Neural progenitor cell (in vitro differentiated cells): ENCODE data around the gene PCNX4. TPM values are rescaled to one million over a fixed set of nuclear protein-coding genes. Genes with fewer than 3 reads are reported as not detected.

Experiments used
- DNase-seq: peaks from one replicate; pipeline ENCODE4 v3.0.0-alpha.2; 2016; ENCODE audit warnings: low spot score
- H2AFZ ChIP-seq: fragments of 200-600 bp; sonication (generic); replicated peaks from 2 replicates; pipeline ENCODE4 v1.6.1; 2016; ENCODE audit warnings: antibody characterized with exemption
- H3F3A ChIP-seq: fragments of 200-600 bp; sonication (generic); 2 replicates; pipeline ENCODE4 v1.6.1; 2016; ENCODE audit warnings: antibody characterized with exemption, low read depth
- H3K27ac ChIP-seq: fragments of 200-600 bp; sonication (generic); 2 replicates; pipeline ENCODE4 v1.5.1; 2016; ENCODE audit warnings: mild to moderate bottlenecking
- H3K27me3 ChIP-seq: fragments of 200-600 bp; sonication (generic); 2 replicates; pipeline ENCODE4 v1.6.1; 2016; ENCODE audit warnings: mild to moderate bottlenecking, moderate library complexity
- H3K36me3 ChIP-seq: fragments of 200-600 bp; sonication (generic); 2 replicates; pipeline ENCODE4 v1.5.1; 2016
- H3K4me1 ChIP-seq: fragments of 200-600 bp; sonication (generic); 2 replicates; pipeline ENCODE4 v1.6.1; 2016; ENCODE audit warnings: mixed run types
- H3K4me2 ChIP-seq: fragments of 200-600 bp; sonication (generic); 2 replicates; pipeline ENCODE4 v1.6.1; 2016
- H3K4me3 ChIP-seq: fragments of 200-600 bp; sonication (generic); 2 replicates; pipeline ENCODE4 v1.5.1; 2016
- H3K79me2 ChIP-seq: fragments of 200-600 bp; sonication (generic); 2 replicates; pipeline ENCODE4 v1.6.1; 2016; ENCODE audit warnings: low read depth
- H3K9ac ChIP-seq: fragments of 200-600 bp; sonication (generic); 2 replicates; pipeline ENCODE4 v1.6.1; 2016
- H3K9me3 ChIP-seq: fragments of 200-600 bp; sonication (generic); 2 replicates; pipeline ENCODE4 v1.5.1; 2016; ENCODE audit warnings: low read depth
- H4K20me1 ChIP-seq: fragments of 200-600 bp; sonication (generic); 2 replicates; pipeline ENCODE4 v1.6.1; 2016; ENCODE audit warnings: low read depth
- H3K27ac Mint-ChIP-seq: 3 replicates; pipeline ENCODE4 v1.8.0; 2021; ENCODE audit warnings: mixed read lengths
- H3K27me3 Mint-ChIP-seq: 2 replicates; pipeline ENCODE4 v1.8.0; 2022; ENCODE audit warnings: low read depth, mild to moderate bottlenecking, inconsistent platforms, moderate library complexity, mixed read lengths; ENCODE audit not compliant: insufficient read depth
- H3K36me3 Mint-ChIP-seq: 3 replicates; pipeline ENCODE4 v1.8.0; 2021; ENCODE audit warnings: mixed read lengths
- H3K4me1 Mint-ChIP-seq: 3 replicates; pipeline ENCODE4 v1.8.0; 2021; ENCODE audit warnings: mixed read lengths
- H3K4me3 Mint-ChIP-seq: 3 replicates; pipeline ENCODE4 v1.8.0; 2021; ENCODE audit warnings: mild to moderate bottlenecking, moderate library complexity, mixed read lengths
- H3K9me3 Mint-ChIP-seq: 3 replicates; pipeline ENCODE4 v1.8.0; 2020; ENCODE audit warnings: mixed read lengths
- CTCF ChIP-seq: fragments of 200-600 bp; sonication (generic); IDR thresholded peaks from 2 replicates; pipeline ENCODE4 v1.5.1; 2017; ENCODE audit warnings: antibody characterized with exemption, mild to moderate bottlenecking
- EZH2 ChIP-seq: fragments of 200-600 bp; sonication (generic); IDR thresholded peaks from 2 replicates; pipeline ENCODE4 v1.6.1; 2017; ENCODE audit warnings: antibody characterized with exemption, mild to moderate bottlenecking, moderate library complexity
- EZH2phosphoT487 ChIP-seq: fragments of 200-600 bp; sonication (generic); IDR thresholded peaks from 2 replicates; pipeline ENCODE4 v1.6.1; 2017; ENCODE audit warnings: antibody characterized with exemption
- total RNA-seq: library from RNA; depleted of rRNA; stranded (reverse); fragments of >200 nt; gene quantifications from 2 replicates; pipeline ENCODE4 v1.2.3, GENCODE V29; 2015; ENCODE audit warnings: low replicate concordance

Gene PCNX4
- total RNA-seq, 1 donor from 2014 or later, result 172 TPM

DNA sequence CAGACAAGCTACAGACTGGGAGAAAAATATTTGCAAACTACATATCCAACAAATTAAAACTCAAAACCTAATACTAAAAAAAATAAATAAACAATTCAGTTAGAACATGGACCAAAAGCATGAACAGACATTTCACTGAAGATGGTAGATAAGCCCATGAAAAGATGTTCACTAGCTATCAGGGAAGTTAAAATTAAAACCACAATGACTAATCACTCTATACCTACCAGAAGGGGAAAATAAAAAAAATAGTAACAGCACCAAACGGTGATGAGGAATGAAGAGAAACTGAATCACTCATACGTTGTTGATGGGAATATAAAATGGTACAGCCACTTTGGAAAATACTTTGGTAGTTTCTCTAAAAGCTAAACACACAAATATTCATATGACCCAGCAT lies 104.6 kb downstream of the PCNX4 start:
- no peak overlapping the region for H3K27ac Mint-ChIP-seq
- H3K4me3 Mint-ChIP-seq, result no peak overlapping the region
- TF ChIP-seq EZH2phosphoT487 (no peak), EZH2 (no peak), CTCF (no peak)
- no peak overlapping the region for H3K27ac ChIP-seq
- H3K4me1 ChIP-seq, result no peaks in the 10 kb centered on the region
- no peaks in the 10 kb centered on the region for H3K79me2 ChIP-seq
- no peaks in the 10 kb centered on the region for H3F3A ChIP-seq
- no peaks in the 10 kb centered on the region for H3K27me3 ChIP-seq
- no peak overlapping the region for H3K4me3 ChIP-seq
- no peaks in the 10 kb centered on the region for H3K4me1 Mint-ChIP-seq
- H3K36me3 Mint-ChIP-seq, result no peaks in the 10 kb centered on the region
- H3K36me3 ChIP-seq, result no peaks in the 10 kb centered on the region
- no peak overlapping the region for H3K9ac ChIP-seq
- H3K4me2 ChIP-seq, result no peak overlapping the region
- peaks cover 25% of the 10 kb centered on the region for H3K9me3 Mint-ChIP-seq
- no peaks in the 10 kb centered on the region for H3K9me3 ChIP-seq
- H2AFZ ChIP-seq, result no peak overlapping the region
- H4K20me1 ChIP-seq, result no peaks in the 10 kb centered on the region
- no peak for DNase-seq
- H3K27me3 Mint-ChIP-seq, result peaks cover 4% of the 10 kb centered on the region

- Histone ChIP-seq H2AFZ (no peak overlapping the region), H4K20me1 (no peaks in the 10 kb centered on the region), H3K4me3 (no peak overlapping the region), H3K9me3 (no peaks in the 10 kb centered on the region), H3K4me2 (no peak overlapping the region), H3K27ac (no peak overlapping the region), H3F3A (no peaks in the 10 kb centered on the region), H3K36me3 (no peaks in the 10 kb centered on the region), H3K4me1 (no peaks in the 10 kb centered on the region), H3K9ac (no peak overlapping the region), H3K27me3 (no peaks in the 10 kb centered on the region), H3K79me2 (no peaks in the 10 kb centered on the region)
- Mint-ChIP-seq H3K36me3 (no peaks in the 10 kb centered on the region), H3K27ac (no peak overlapping the region), H3K4me1 (no peaks in the 10 kb centered on the region), H3K27me3 (peaks cover 3% of the 10 kb centered on the region), H3K9me3 (peaks cover 29% of the 10 kb centered on the region), H3K4me3 (no peak overlapping the region)
- TF ChIP-seq EZH2, result no peak
- TF ChIP-seq CTCF, result no peak
- no peak for TF ChIP-seq EZH2phosphoT487
- DNase-seq, result no peak
Observed at GRCh38 chr14:60197629-60198303, 106.0 kb downstream of the PCNX4 start.

DNA sequence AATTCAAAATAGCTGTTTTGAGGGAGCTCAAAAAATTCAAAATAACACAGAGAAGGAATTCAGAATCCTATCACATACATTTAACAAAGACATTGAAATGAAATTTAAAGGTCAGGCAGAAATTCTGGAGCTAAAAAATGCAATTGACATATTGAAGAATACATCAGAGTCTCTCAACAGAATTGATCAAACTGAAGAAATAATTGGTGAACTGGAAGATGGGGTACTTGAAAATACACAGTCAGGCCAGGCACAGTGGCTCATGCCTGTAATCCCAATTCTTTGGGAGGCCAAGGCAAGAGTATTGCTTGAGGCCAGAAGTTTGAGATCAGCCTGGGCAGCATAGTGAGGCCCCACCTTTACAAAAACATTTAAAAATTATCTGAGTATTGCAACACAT lies 107.6 kb downstream of the PCNX4 start:
- H3K4me2 ChIP-seq, result no peak overlapping the region
- no peaks in the 10 kb centered on the region for H4K20me1 ChIP-seq

More for the DNA sequence above, 107.6 kb downstream of the PCNX4 start:
- Histone ChIP-seq H3K9ac (no peak overlapping the region), H3K36me3 (no peaks in the 10 kb centered on the region), H3K4me1 (peaks cover 7% of the 10 kb centered on the region), H3K9me3 (no peaks in the 10 kb centered on the region), H3K79me2 (no peaks in the 10 kb centered on the region), H3K27ac (no peak overlapping the region), H3K4me3 (no peak overlapping the region), H3F3A (no peaks in the 10 kb centered on the region), H3K27me3 (no peaks in the 10 kb centered on the region), H2AFZ (no peak overlapping the region)
- TF ChIP-seq EZH2 (no peak), EZH2phosphoT487 (no peak), CTCF (no peak)
- H3K4me1 Mint-ChIP-seq, result peaks cover 7% of the 10 kb centered on the region
- H3K36me3 Mint-ChIP-seq, result no peaks in the 10 kb centered on the region
- H3K27ac Mint-ChIP-seq, result no peak overlapping the region
- no peak for DNase-seq
- peaks cover 2% of the 10 kb centered on the region for H3K27me3 Mint-ChIP-seq
- H3K9me3 Mint-ChIP-seq, result peaks cover 29% of the 10 kb centered on the region
- no peak overlapping the region for H3K4me3 Mint-ChIP-seq
